Heart right ventricle (tissue), 16 donors: ENCODE measurements around the gene GFRA4. TPM values are rescaled to one million over a fixed set of nuclear protein-coding genes. Genes with fewer than 3 reads are reported as not detected.

Source experiments
- ATAC-seq, 8 donors: fragments of 200-7000 bp; cut with Tn5 transposase; one replicate each; pipeline ENCODE4 v1.9.1; 2020; ENCODE audit warnings: mild to moderate bottlenecking in 8 of 8, moderate library complexity in 8 of 8, moderate number of reproducible peaks in 1 of 8
- DNase-seq, 2 donors: peaks; one replicate each; pipeline ENCODE4 v3.0.0-alpha.2; 2020
- H3K27ac ChIP-seq, 10 donors: fragments of 200-600 bp; sonication (generic) in 2 of 10; one replicate each; pipeline versions ENCODE4 v1.5.0 to v1.8.0; 2020 to 2022; ENCODE audit warnings: mild to moderate bottlenecking in 3 of 10
- H3K27me3 ChIP-seq, 7 donors: fragments of 200-600 bp; one replicate each; pipeline ENCODE4 v1.8.0; 2021 to 2022; ENCODE audit warnings: mild to moderate bottlenecking in 2 of 7
- H3K36me3 ChIP-seq, 9 donors: fragments of 200-600 bp; sonication (generic) in 1 of 9; one replicate each; pipeline versions ENCODE4 v1.5.0 to v1.8.0; 2020 to 2022; ENCODE audit warnings: mild to moderate bottlenecking in 2 of 9
- H3K4me1 ChIP-seq, 9 donors: fragments of 200-600 bp; sonication (generic) in 1 of 9; one replicate each; pipeline versions ENCODE4 v1.5.0 to v1.8.0; 2020 to 2022; ENCODE audit warnings: mild to moderate bottlenecking in 4 of 9
- H3K4me3 ChIP-seq, 10 donors: fragments of 200-600 bp; sonication (generic) in 2 of 10; one replicate each; pipeline versions ENCODE4 v1.5.0 to v1.8.0; 2020 to 2022; ENCODE audit warnings: mild to moderate bottlenecking in 7 of 10, moderate library complexity in 2 of 10
- H3K9me3 ChIP-seq, 11 donors: fragments of 200-600 bp in 10 of 11; sonication (generic) in 2 of 11; one replicate each; pipeline versions ENCODE4 v1.5.0 to v1.8.0; 2013 to 2022; ENCODE audit warnings: mild to moderate bottlenecking in 2 of 11, control low read depth in 1 of 11, moderate library complexity in 1 of 11
- WGBS, 2 donors: extraction: QIAGEN DNeasy Blood & Tissue Kit; methylation state at CpG; one replicate each; pipeline ENCODE4 v1.1.7; 2013; ENCODE audit warnings: inconsistent platforms in 1 of 2; 5-methylcytosine and 5-hydroxymethylcytosine counted together
- intact Hi-C, 10 donors: fragments of 100-400 bp; cut with DNase I; formaldehyde crosslinking; loops; one replicate each; pipeline versions ENCODE4 v1.11.1 to v1.14.2; 2022
- polyA plus RNA-seq, 2 donors: library from polyadenylated mRNA; stranded (reverse); fragments of 200-250 nt; gene quantifications; one replicate each; pipeline ENCODE4 v1.2.3, GENCODE V29; 2013
- total RNA-seq, 10 donors: library from RNA; stranded (reverse); fragmentation: NEBNext Ultra II Directional in 3 of 10; extraction: Animal tissue kit (Norgen Biotek cat#: 25700) in 3 of 10; gene quantifications; one replicate each; pipeline versions ENCODE4 v1.2.1 to v1.2.4, GENCODE V29; 2021 to 2023
- TF ChIP-seq, protein P1 (sequence below), 9 donors: fragments of 200-600 bp; sonication (generic) in 2 of 9; IDR thresholded peaks; one replicate each; pipeline versions ENCODE4 v1.5.0 to v1.8.0; 2021 to 2022; ENCODE audit warnings: antibody characterized with exemption in 9 of 9, mild to moderate bottlenecking in 5 of 9, moderate library complexity in 1 of 9
- donor health status: Arrhythmogenic right ventricular cardiomyopathy.
- donor health status: ischemic (EF 13 %, LVEDD 7.1; RV severe dilation, severe dysfunction).
- donor health status: healthy with polysubstance abuse.
- donor health status: DM: no; HTN: yes; CAD: no.
- donor health status: DM: no; HTN: no; CAD: no.
- donor health status: ischemic (EF 25% LVEDD 6.9; RV normal size, moderate dysfunction).
- donor health status: ischemic (EF 25% LVEDD 5.7; RV mildly dilated, moderate dysfunction).
- donor health status: healthy.
- donor health status: DM: yes; HTN: yes; CAD: no.
- donor health status: Ischemic cardiomyopathy.
- donor health status: ischemic (EF 35%, LVEDD 5.7; RV mildly dilated, moderate dysfunction).
- donor health status: nonischemic (EF 11% LVEDD 7.7; RV severe dilation, severe dysfunction).
- donor health status: DM: yes; HTN: yes; CAD: no.
- donor health status: PGD.
- donor health status: ischemic (EF 29% LVEDD 5.4; RV normal size, mild dysfunction).
- donor health status: nonischemic (EF 23%, LVEDD 6.1; RV moderate dilation, normal function).

The GFRA4 gene
- total and polyA plus RNA-seq, 12 donors = not detected

DNA sequence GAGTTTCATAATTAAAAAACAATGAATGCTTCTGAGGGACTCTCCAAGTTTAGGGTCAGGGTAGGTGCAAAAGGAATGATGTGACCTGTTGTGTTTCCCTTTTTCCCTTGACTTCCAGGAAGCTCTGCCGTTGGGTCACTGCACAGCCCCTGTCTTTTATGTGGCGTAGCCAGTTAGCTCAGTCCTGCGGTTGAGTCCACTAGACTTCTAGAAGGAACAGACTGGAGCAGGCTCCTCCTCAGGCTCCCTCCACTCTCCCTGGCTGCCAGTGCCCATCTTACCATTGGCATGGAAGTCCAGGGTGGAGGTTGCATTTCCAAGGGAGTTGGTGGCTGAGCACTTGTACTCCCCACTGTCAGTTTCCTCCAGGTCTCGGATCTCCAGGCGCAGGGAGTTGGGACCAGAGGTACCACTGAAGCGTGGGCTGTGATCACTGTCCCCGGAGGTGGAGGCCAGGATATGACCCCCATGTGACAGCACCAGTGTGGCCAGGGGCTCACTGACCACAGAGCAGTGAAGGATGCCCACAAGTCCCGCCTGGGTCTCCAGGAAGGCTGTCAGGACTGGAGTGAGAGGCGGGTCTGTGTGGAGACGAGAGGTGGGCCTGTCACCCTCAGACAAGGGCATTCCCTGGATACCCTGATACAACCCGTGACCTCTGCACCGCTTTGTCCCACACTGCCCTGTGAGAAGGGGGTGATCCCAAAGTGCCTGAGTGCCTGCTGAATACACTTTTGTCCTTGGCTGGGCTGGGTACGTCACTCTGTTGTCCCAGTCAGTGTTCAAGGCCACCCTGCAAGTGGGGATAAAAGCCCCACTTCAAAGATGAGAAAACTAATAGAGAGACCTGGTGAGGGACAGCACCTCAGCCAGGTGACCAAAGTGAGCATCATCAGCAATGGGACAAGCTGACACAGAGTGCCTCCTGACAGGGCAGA lies 38.1 kb upstream of the GFRA4 start:
- intact Hi-C loops = no loop called here
- WGBS, 2 donors = 88 to 91% methylated on average over 13 of the region's 13 CpGs
- peaks cover 0 to 4% (median 0%) of the 10 kb centered on the region in 11 donors for H3K9me3 ChIP-seq
- ATAC-seq (no peak), DNase-seq (no peak)
- H3K27ac ChIP-seq = no peak overlapping the region
- H3K27me3 ChIP-seq = no peaks in the 10 kb centered on the region
- TF ChIP-seq, protein P1, sequence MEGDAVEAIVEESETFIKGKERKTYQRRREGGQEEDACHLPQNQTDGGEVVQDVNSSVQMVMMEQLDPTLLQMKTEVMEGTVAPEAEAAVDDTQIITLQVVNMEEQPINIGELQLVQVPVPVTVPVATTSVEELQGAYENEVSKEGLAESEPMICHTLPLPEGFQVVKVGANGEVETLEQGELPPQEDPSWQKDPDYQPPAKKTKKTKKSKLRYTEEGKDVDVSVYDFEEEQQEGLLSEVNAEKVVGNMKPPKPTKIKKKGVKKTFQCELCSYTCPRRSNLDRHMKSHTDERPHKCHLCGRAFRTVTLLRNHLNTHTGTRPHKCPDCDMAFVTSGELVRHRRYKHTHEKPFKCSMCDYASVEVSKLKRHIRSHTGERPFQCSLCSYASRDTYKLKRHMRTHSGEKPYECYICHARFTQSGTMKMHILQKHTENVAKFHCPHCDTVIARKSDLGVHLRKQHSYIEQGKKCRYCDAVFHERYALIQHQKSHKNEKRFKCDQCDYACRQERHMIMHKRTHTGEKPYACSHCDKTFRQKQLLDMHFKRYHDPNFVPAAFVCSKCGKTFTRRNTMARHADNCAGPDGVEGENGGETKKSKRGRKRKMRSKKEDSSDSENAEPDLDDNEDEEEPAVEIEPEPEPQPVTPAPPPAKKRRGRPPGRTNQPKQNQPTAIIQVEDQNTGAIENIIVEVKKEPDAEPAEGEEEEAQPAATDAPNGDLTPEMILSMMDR (IDR thresholded peaks at IDR 0.05) = no peak
- peaks cover 0 to 49% (median 0%) of the 10 kb centered on the region in 9 donors for H3K36me3 ChIP-seq
- H3K4me3 ChIP-seq = no peak overlapping the region
- H3K4me1 ChIP-seq = no peaks in the 10 kb centered on the region

DNA sequence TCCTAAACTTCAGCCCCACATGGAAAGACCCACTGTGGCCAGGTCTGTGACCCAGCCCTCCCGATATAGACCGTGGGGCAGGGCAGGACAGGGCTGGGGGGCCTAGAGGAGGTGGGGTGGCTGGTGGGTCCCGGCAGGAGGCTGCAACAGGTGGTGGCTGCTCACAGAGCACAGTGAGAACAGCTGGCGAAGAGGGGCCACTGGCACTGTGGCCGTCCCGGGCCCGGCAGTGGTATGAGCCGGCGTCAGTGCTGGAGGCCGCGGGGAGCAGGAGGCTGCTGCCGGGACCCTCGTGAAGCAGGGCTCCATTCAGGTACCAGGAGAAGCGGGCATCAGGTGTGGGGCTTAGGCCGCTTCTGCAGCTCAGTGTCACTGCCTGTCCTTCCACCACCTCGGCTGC lies 35.8 kb upstream of the GFRA4 start:
- TF ChIP-seq, protein P1 (IDR thresholded peaks at IDR 0.05) = no peak
- Histone ChIP-seq H3K9me3 (peaks cover 0 to 7% (median 0%) of the 10 kb centered on the region in 11 donors), H3K36me3 (peaks cover 0 to 48% (median 0%) of the 10 kb centered on the region in 9 donors), H3K27ac (no peak overlapping the region), H3K4me1 (no peaks in the 10 kb centered on the region), H3K4me3 (no peak overlapping the region), H3K27me3 (no peaks in the 10 kb centered on the region)
- intact Hi-C loops = no loop called here
- ATAC-seq (no peak), DNase-seq (no peak)
- 93 to 95% methylated on average over 16 of the region's 16 CpGs for WGBS, 2 donors

DNA sequence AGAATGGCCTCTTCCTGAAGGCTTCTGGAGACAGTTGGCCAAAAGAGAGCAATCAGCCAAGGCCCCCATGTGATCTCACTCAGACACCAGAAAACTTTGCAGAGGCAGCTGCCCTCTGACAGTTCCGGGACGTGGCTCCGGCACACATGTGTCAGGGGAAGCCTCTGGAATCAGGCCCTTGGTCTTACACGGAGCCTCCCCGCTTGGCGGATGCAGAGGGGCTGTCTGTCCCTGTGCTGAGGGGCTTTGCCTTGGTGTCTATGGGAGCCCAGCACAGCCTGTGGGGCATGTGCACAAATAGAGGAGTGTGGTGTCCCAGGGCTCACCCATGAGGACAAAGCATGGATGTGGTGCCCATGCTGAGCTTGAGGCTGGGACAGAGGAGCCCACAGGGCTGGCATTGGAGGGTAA lies 35.4 kb upstream of the GFRA4 start:
- TF ChIP-seq, protein P1 (IDR thresholded peaks at IDR 0.05) = no peak
- ATAC-seq (no peak), DNase-seq (no peak)
- Histone ChIP-seq H3K4me1 (no peaks in the 10 kb centered on the region), H3K36me3 (peaks cover 0 to 44% (median 0%) of the 10 kb centered on the region in 9 donors), H3K27ac (no peak overlapping the region), H3K4me3 (no peak overlapping the region), H3K27me3 (no peaks in the 10 kb centered on the region), H3K9me3 (peaks cover 0 to 7% (median 0%) of the 10 kb centered on the region in 11 donors)
- WGBS, 2 donors = 71 to 83% methylated on average over 6 of the region's 6 CpGs
- intact Hi-C loops = no loop called here

DNA sequence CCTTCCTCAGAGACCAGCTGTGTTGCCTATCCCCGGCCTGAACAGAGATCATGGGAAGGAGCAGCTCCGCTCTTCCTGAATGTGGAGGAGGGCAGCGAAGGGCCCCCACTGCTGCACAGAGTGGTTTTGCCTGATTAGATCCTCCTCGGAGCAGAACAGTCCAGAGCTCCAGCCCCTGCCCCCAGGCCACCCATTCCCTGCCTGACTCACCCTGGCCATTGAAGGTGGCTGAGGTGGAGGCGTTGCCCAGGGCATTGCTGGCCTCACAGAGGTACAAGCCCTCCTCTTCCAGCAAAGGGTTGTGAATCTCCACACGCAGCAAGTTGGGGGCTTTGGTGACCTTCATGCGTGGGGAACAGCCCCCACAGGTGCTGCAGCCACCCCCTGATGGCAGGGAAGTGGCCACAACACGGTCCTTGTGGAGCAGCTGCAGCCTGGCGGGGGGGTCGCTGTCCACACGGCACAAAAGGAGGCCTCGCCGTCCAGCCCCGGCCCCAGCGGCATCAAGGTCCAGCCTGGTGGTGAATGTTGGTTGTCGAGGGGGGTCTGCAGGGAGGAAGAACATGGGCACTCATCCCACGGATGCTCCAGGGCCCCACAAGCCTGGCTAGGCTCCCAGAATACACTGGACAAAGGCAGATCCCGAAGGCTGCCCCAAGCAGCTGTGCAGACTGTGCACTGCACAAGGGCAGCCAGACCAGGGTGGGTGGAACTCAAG lies 34.5 kb upstream of the GFRA4 start:
- H3K27ac ChIP-seq = no peak overlapping the region
- H3K4me1 ChIP-seq = no peaks in the 10 kb centered on the region
- no peak for DNase-seq
- no peak overlapping the region for H3K4me3 ChIP-seq
- no peaks in the 10 kb centered on the region for H3K27me3 ChIP-seq
- H3K9me3 ChIP-seq = peaks cover 0 to 7% (median 0%) of the 10 kb centered on the region in 11 donors
- intact Hi-C loops = no loop called here
- no peak for ATAC-seq
- peaks cover 0 to 41% (median 0%) of the 10 kb centered on the region in 9 donors for H3K36me3 ChIP-seq
- WGBS, 2 donors = 76 to 79% methylated on average over 18 of the region's 18 CpGs
- TF ChIP-seq, protein P1 (IDR thresholded peaks at IDR 0.05) = no peak
